Activated T-cell treated with anti-CD3 and anti-CD28 coated beads for 1 hour (primary cell): ENCODE data around the gene ADRA1B.
A peak's percentile ranks its signal among the peaks of the same experiment; 100 is the strongest.

Experiments used
- DNase-seq: peaks from one replicate; pipeline ENCODE4 v3.0.0-alpha.2; 2020; ENCODE audit warnings: low read depth

ADRA1B gene

DNA sequence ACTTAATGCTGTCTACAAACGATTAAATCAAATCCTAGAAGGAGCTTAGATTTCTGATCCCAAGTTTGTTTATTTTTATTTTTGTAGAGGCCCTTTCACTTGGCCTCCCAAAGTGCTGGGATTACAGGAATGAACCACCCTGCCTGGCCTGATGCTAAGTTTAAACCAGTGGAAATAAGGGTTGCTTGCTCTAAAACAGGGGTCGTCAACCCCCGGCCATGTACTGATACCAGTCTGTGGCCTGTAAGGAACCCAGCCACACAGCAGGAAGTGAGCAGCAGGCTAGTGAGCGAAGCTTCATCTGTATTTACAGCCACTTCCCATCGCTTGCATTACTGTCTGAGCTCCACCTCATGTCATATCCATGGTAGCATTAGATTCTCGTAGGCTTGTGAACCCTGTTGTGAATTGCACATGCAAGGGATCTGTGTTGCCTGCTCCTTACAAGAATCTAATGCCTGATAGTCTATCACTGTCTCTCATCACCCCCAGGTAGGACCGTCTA, 104.0 kb downstream of the ADRA1B start:
- DNase-seq = no peak

DNA sequence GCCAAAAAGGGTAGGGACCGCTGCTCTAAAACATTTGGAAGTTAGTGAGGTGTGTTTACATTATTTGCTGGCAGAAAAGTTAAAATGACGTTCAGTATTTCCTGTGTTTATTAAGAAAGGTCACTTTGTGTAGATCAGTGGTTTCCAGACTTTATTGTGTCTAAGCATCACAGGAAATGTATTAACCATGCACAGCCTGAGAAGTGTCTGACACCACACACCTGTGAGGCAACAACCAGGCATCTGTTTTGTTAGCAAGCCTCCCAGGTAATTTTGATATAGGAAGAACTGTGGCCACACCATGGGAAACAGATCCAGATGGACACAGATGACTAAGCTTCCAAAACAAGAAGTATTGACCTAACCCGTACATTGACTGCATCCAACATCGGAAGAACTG, 104.7 kb downstream of the ADRA1B start:
- DNase-seq = no peak

DNA sequence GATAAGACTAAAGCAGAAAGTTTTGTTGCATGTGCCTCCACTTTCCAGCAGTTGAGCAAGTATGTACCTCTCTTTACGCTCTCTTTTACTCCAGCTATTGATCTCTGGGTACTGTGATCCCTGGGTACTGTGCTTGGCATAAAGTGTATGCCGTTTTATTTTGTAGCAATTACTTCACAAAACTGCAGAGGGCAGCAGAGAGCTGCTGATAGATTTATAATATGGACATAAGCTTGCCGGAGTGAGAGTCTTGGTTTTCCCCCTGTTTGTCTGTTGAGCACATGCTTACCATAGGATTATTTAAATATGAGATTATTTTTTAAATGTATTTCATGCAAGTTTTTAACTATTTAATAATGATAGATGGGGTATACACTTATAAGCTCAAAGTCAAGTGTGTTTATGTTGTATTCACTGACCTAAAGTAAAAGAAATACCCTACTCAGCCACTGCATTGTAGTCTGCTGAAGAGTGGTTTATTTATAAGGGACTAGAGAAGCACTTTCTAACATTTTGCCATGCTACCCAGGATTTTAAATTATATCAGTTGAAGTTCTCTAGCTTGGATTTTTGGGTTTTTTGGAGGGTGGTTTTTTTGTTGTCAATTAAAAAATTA, 105.7 kb downstream of the ADRA1B start:
- peak; percentile 28 for DNase-seq
